ENCODE data around the gene USP3. TPM values are rescaled to one million over a fixed set of nuclear protein-coding genes. Genes with fewer than 3 reads are reported as not detected.

USP3 gene
- total RNA-seq, 1 experiment from 2014 or later: 54.2 TPM

DNA sequence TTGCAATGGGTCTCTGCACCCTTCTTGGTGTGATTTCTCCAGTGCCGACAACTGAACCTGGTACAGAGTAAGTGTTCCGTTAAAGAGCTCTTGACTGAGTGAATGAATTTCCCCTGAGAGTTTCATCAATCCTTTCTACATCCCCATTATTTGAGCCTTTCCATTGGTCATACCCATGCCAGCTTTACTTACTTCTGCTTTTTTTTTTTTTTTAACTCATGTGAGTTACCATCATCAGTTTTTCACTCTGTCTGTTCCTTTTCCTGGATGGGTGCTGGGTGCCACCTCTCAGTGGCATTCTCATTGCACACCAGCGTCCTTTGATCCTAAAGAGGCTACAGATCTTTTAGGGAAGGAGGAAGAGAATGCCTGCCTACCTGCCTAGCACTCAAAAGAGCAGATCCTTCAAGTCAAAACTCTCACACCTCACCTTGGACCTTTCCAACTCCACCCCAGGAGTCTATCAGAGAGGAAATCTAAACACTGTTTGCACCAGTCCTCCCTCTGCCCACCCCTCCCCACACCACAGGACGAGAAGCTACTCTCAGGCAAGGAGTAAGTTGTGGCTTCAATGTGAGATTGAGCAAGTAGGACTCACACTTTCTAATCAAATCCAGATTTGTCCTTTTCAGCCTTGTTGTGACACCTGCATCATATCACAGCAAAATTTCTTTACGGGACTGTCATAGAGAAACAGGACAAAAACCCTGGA lies 13.1 kb upstream of the USP3 start:
- TF ChIP-seq, protein P1, sequence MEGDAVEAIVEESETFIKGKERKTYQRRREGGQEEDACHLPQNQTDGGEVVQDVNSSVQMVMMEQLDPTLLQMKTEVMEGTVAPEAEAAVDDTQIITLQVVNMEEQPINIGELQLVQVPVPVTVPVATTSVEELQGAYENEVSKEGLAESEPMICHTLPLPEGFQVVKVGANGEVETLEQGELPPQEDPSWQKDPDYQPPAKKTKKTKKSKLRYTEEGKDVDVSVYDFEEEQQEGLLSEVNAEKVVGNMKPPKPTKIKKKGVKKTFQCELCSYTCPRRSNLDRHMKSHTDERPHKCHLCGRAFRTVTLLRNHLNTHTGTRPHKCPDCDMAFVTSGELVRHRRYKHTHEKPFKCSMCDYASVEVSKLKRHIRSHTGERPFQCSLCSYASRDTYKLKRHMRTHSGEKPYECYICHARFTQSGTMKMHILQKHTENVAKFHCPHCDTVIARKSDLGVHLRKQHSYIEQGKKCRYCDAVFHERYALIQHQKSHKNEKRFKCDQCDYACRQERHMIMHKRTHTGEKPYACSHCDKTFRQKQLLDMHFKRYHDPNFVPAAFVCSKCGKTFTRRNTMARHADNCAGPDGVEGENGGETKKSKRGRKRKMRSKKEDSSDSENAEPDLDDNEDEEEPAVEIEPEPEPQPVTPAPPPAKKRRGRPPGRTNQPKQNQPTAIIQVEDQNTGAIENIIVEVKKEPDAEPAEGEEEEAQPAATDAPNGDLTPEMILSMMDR (IDR thresholded peaks at IDR 0.05; ENCODE audit: insufficient read depth in 1 of 2, low read depth in 1 of 2, low read length in 1 of 2, severe bottlenecking in 1 of 2, unreplicated experiment in 1 of 2): no peak
- no peak for DNase-seq
- H3K9me3 Mint-ChIP-seq (ENCODE audit: unreplicated experiment): no peaks in the 10 kb centered on the region
- no TSS peak for BruUV-seq (replicated peaks)
- peaks cover under 1% of the 10 kb centered on the region; the same call in 1 of the 2 replicates for H3K4me1 ChIP-seq
- H3K36me3 ChIP-seq (ENCODE audit: control insufficient read depth, insufficient read depth, low read length): no peaks in the 10 kb centered on the region
- H3K4me1 Mint-ChIP-seq (ENCODE audit: low read depth, unreplicated experiment): peaks cover 6% of the 10 kb centered on the region
- H3K27ac Mint-ChIP-seq (ENCODE audit: unreplicated experiment): no peak overlapping the region
- ChIA-PET CTCF (no interaction called here), POLR2A (no interaction called here)
- no peaks in the 10 kb centered on the region for H3K9me3 ChIP-seq
- H3K4me3 Mint-ChIP-seq (ENCODE audit: unreplicated experiment): no peak overlapping the region
- no peaks in the 10 kb centered on the region for H3K27me3 ChIP-seq (replicated peaks; ENCODE audit: control insufficient read depth, insufficient read depth, low read length)
- intact Hi-C loops (cut with micrococcal nuclease; ENCODE audit: unreplicated experiment): no loop called here
- H3K36me3 Mint-ChIP-seq (ENCODE audit: insufficient read depth, unreplicated experiment): peaks cover 5% of the 10 kb centered on the region
- H3K4me3 ChIP-seq (ENCODE audit: low read depth, low read length): no peak overlapping the region
- H3K27me3 Mint-ChIP-seq (ENCODE audit: insufficient read depth, unreplicated experiment): no peaks in the 10 kb centered on the region

DNA sequence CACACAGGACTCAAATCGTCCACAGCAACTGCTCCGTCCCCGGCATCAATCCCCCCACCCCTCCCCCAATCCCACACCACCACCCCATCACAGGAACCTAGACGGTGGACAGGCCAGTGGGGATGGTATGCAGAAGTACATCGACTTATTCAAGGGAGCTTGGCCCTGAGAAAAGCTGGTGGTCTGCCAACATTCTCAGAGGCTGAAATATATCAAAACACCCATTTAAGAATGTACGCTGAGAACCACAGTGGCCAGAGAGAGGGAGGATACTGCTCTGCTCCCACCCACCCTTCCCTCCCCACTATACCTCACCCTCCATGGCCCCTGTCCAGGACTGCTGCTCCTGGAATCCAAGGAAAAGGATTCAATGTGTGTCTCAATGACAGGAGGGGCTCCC lies 12.4 kb upstream of the USP3 start:
- ChIA-PET POLR2A (no interaction called here), CTCF (interaction anchor here (0.6 kb wide), 1 partner anchor 383 kb away, joined by 3 read pairs; no protein-coding TSS in a partner anchor)
- intact Hi-C loops (cut with micrococcal nuclease; ENCODE audit: unreplicated experiment): no loop called here
- Histone ChIP-seq H3K27me3 (replicated peaks; ENCODE audit: control insufficient read depth, insufficient read depth, low read length) (no peaks in the 10 kb centered on the region), H3K9me3 (no peaks in the 10 kb centered on the region), H3K36me3 (ENCODE audit: control insufficient read depth, insufficient read depth, low read length) (no peaks in the 10 kb centered on the region), H3K4me3 (ENCODE audit: low read depth, low read length) (no peak overlapping the region), H3K4me1 (peaks cover 7% of the 10 kb centered on the region; the same call in 1 of the 2 replicates)
- H3K9me3 Mint-ChIP-seq (ENCODE audit: unreplicated experiment): no peaks in the 10 kb centered on the region
- no TSS peak for BruUV-seq (replicated peaks)
- DNase-seq: no peak
- no peaks in the 10 kb centered on the region for H3K27me3 Mint-ChIP-seq (ENCODE audit: insufficient read depth, unreplicated experiment)
- H3K4me1 Mint-ChIP-seq (ENCODE audit: low read depth, unreplicated experiment): peaks cover 6% of the 10 kb centered on the region
- H3K36me3 Mint-ChIP-seq (ENCODE audit: insufficient read depth, unreplicated experiment): peaks cover 5% of the 10 kb centered on the region
- no peak overlapping the region for H3K27ac Mint-ChIP-seq (ENCODE audit: unreplicated experiment)
- TF ChIP-seq, protein P1 (IDR thresholded peaks at IDR 0.05; ENCODE audit: insufficient read depth in 1 of 2, low read depth in 1 of 2, low read length in 1 of 2, severe bottlenecking in 1 of 2, unreplicated experiment in 1 of 2): no peak
- H3K4me3 Mint-ChIP-seq (ENCODE audit: unreplicated experiment): no peak overlapping the region

DNA sequence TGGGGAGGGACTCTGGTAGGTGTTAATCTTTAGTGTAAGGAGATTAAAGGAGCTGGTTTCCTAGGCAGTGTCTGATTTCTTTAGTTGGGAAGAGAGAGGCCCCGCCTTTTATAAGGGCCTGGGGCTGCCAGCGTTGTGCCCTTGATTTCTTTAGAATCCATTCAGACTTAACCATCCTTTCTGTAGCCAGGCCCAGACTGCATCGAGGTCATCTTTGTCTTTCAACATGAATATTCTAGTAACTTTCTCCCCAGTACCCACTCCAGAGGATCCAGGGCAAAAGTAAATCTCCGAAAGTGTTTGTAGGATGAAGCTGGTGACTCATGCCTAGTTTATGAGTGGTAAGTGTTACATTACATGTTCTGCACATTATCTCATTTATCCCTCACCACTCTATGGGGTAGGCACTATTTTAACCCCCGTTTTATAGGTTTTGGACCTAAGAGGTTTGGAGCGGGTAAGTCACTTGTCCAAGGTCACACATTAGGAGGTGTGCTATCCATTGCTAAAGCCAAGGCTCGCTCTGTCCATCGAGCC lies 11.8 kb upstream of the USP3 start:
- no peaks in the 10 kb centered on the region for H3K9me3 ChIP-seq
- H3K4me1 ChIP-seq: peaks cover 13% of the 10 kb centered on the region; the same call in 1 of the 2 replicates
- H3K36me3 ChIP-seq (ENCODE audit: control insufficient read depth, insufficient read depth, low read length): no peaks in the 10 kb centered on the region
- ChIA-PET POLR2A (no interaction called here), CTCF (interaction anchor here (0.6 kb wide), 1 partner anchor 384 kb away, joined by 3 read pairs; no protein-coding TSS in a partner anchor)
- no peak overlapping the region for H3K4me3 Mint-ChIP-seq (ENCODE audit: unreplicated experiment)
- BruUV-seq (replicated peaks): no TSS peak
- no peak overlapping the region for H3K27ac Mint-ChIP-seq (ENCODE audit: unreplicated experiment)
- peaks cover under 1% of the 10 kb centered on the region for H3K4me1 Mint-ChIP-seq (ENCODE audit: low read depth, unreplicated experiment)
- intact Hi-C loops (cut with micrococcal nuclease; ENCODE audit: unreplicated experiment): no loop called here
- H3K27me3 Mint-ChIP-seq (ENCODE audit: insufficient read depth, unreplicated experiment): no peaks in the 10 kb centered on the region
- TF ChIP-seq, protein P1 (IDR thresholded peaks at IDR 0.05; ENCODE audit: insufficient read depth in 1 of 2, low read depth in 1 of 2, low read length in 1 of 2, severe bottlenecking in 1 of 2, unreplicated experiment in 1 of 2): no peak
- DNase-seq: no peak
- no peaks in the 10 kb centered on the region for H3K36me3 Mint-ChIP-seq (ENCODE audit: insufficient read depth, unreplicated experiment)
- no peaks in the 10 kb centered on the region for H3K27me3 ChIP-seq (replicated peaks; ENCODE audit: control insufficient read depth, insufficient read depth, low read length)
- no peaks in the 10 kb centered on the region for H3K9me3 Mint-ChIP-seq (ENCODE audit: unreplicated experiment)
- H3K4me3 ChIP-seq (ENCODE audit: low read depth, low read length): no peak overlapping the region

Data from Caco-2 (cell line).